DND-41 (cell line): Measurements from ENCODE around the gene HOMER3.
A peak's percentile ranks its signal among the peaks of the same experiment; 100 is the strongest.

Experiments used
- ATAC-seq: fragments of 200-7000 bp; cut with Tn5 transposase; 3 replicates; pipeline ENCODE4 v1.9.1; 2021; ENCODE audit warnings: low read depth; ENCODE audit not compliant: insufficient read depth
- DNase-seq: peaks from one replicate; pipeline ENCODE4 v3.0.0-alpha.2; 2020
- H2AFZ ChIP-seq: 2 replicates; pipeline ENCODE4 v1.6.0; 2012; ENCODE audit warnings: low read depth, low read length
- H3K27ac ChIP-seq: 2 replicates; pipeline ENCODE4 v1.5.1; 2012; ENCODE audit warnings: low read length, inconsistent platforms
- H3K27me3 ChIP-seq: fragments of 200-600 bp; sonication (generic); 2 replicates; pipeline ENCODE4 v1.6.0; 2012; ENCODE audit warnings: low read length, mild to moderate bottlenecking, inconsistent platforms; ENCODE audit not compliant: insufficient read depth, poor library complexity
- H3K36me3 ChIP-seq: 2 replicates; pipeline ENCODE4 v1.5.1; 2012; ENCODE audit warnings: low read length, inconsistent platforms; ENCODE audit not compliant: insufficient read depth
- H3K4me1 ChIP-seq: 2 replicates; pipeline ENCODE4 v1.5.1; 2012; ENCODE audit warnings: mild to moderate bottlenecking, low read length; ENCODE audit not compliant: insufficient read depth
- H3K4me2 ChIP-seq: 2 replicates; pipeline ENCODE4 v1.6.0; 2012; ENCODE audit warnings: mild to moderate bottlenecking, moderate library complexity, low read length, inconsistent platforms; ENCODE audit not compliant: insufficient read depth
- H3K4me3 ChIP-seq, 2 experiments: fragments of 200-600 bp in 1 of 2; shearing (Covaris generic) in 1 of 2; 2 replicates each; pipeline ENCODE4 v1.5.1; 2012 to 2016; ENCODE audit warnings: inconsistent platforms in 2 of 2, low read length in 2 of 2, mild to moderate bottlenecking in 2 of 2, low read depth in 1 of 2, moderate library complexity in 1 of 2
- H3K79me2 ChIP-seq: 2 replicates; pipeline ENCODE4 v1.6.0; 2012; ENCODE audit warnings: low read length, inconsistent platforms; ENCODE audit not compliant: insufficient read depth
- H3K9ac ChIP-seq: 2 replicates; pipeline ENCODE4 v1.6.0; 2012; ENCODE audit warnings: low read depth, mild to moderate bottlenecking, inconsistent platforms, low read length, moderate library complexity
- H3K9me3 ChIP-seq: 2 replicates; pipeline ENCODE4 v1.5.1; 2012; ENCODE audit warnings: low read length, moderate library complexity, mild to moderate bottlenecking, inconsistent platforms; ENCODE audit not compliant: insufficient read depth, severe bottlenecking
- H4K20me1 ChIP-seq: 2 replicates; pipeline ENCODE4 v1.6.0; 2012; ENCODE audit warnings: low read length; ENCODE audit not compliant: insufficient read depth
- CTCF ChIP-seq: IDR thresholded peaks from 2 replicates; pipeline ENCODE4 v1.5.1; 2012; ENCODE audit warnings: borderline replicate concordance, low read length, moderate library complexity, mild to moderate bottlenecking; ENCODE audit not compliant: poor library complexity, severe bottlenecking; ENCODE audit errors: extremely low read depth
- EZH2 ChIP-seq: IDR thresholded peaks from 3 replicates; pipeline ENCODE4 v1.6.1; 2012; ENCODE audit warnings: borderline replicate concordance, low read depth, mild to moderate bottlenecking, moderate library complexity, low read length, inconsistent platforms; ENCODE audit not compliant: severe bottlenecking

The HOMER3 gene

DNA sequence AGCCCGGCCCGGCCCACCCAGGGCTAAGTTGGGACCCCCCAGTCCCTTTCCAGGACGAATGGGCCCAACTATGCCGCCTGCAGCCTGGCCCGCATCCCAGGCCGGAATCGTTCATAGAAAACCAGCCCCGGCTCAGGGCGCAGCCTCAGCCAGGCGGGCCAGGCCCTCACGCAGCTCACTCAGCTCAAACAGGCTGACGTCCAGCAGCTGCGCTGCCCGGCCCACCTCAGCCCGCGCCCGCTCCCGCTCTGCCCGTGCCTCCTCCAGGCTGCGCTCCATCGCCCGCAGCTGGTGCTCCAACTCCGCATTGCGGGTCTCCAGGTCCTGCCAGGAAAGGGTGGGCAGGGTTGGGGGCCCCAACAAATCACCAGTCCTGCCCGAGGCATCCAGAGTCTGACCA, 11.7 kb downstream of the HOMER3 start:
- peaks cover 37% of the 10 kb centered on the region for H3K36me3 ChIP-seq
- no peak overlapping the region for H3K4me2 ChIP-seq
- H3K27ac ChIP-seq, result no peak overlapping the region
- DNase-seq, result no peak
- H3K9ac ChIP-seq, result no peak overlapping the region
- TF ChIP-seq EZH2, result no peak
- no peak for TF ChIP-seq CTCF
- H4K20me1 ChIP-seq, result no peaks in the 10 kb centered on the region
- H3K4me1 ChIP-seq, result no peaks in the 10 kb centered on the region
- no peak overlapping the region for H3K4me3 ChIP-seq
- H3K27me3 ChIP-seq, result no peaks in the 10 kb centered on the region
- H2AFZ ChIP-seq, result no peak overlapping the region
- peak; percentile 17; the same call in 1 of the 3 replicates for ATAC-seq
- H3K79me2 ChIP-seq, result no peaks in the 10 kb centered on the region
- H3K9me3 ChIP-seq, result no peaks in the 10 kb centered on the region

GRCh38 chr19:18928018-18928805, 12.8 kb downstream of the HOMER3 start:
- no peak overlapping the region for H3K4me2 ChIP-seq
- no peaks in the 10 kb centered on the region for H3K27me3 ChIP-seq
- ATAC-seq, result no peak
- no peak for TF ChIP-seq EZH2
- no peaks in the 10 kb centered on the region for H4K20me1 ChIP-seq
- H3K79me2 ChIP-seq, result no peaks in the 10 kb centered on the region
- H3K9me3 ChIP-seq, result no peaks in the 10 kb centered on the region
- H3K36me3 ChIP-seq, result peaks cover 41% of the 10 kb centered on the region
- DNase-seq, result no peak
- H2AFZ ChIP-seq, result no peak overlapping the region
- no peak overlapping the region for H3K27ac ChIP-seq
- no peak overlapping the region for H3K4me3 ChIP-seq
- H3K9ac ChIP-seq, result no peak overlapping the region
- no peaks in the 10 kb centered on the region for H3K4me1 ChIP-seq

DNA sequence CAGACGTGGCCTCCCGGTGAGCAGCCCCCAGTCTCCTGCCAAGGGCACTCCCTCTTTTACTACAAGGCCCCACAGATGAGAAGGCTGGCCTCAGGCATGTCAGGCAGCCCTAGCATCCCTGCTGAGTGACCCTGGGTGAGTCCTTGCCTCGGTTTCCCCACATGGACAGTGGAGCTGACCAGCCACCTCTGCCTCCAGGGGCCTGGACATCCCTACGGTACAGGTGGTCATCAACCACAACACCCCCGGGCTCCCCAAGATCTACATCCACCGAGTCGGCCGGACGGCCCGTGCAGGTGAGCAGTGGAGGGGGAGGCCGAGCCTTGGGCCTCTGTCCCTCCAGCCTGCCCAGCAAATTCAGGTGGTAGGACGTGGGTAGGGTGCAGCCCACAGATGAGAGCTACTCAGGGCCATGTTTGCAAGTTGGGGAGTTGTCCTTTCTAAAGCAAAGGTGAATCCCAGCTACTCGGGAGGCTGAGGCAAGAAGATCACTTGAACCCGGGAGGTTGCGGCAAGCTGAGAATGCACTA, 16.3 kb downstream of the HOMER3 start:
- Histone ChIP-seq H3K27ac (no peak overlapping the region), H2AFZ (no peak overlapping the region), H3K9me3 (no peaks in the 10 kb centered on the region), H3K36me3 (peaks cover 63% of the 10 kb centered on the region), H3K4me1 (peaks cover 18% of the 10 kb centered on the region), H3K4me2 (no peak overlapping the region), H3K9ac (no peak overlapping the region), H4K20me1 (peaks cover 13% of the 10 kb centered on the region; the same call in 1 of the 2 replicates), H3K27me3 (no peaks in the 10 kb centered on the region), H3K79me2 (peaks cover 17% of the 10 kb centered on the region), H3K4me3 (no peak overlapping the region)
- DNase-seq (no peak), ATAC-seq (no peak)
- TF ChIP-seq CTCF (no peak), EZH2 (no peak)

- TF ChIP-seq CTCF (no peak), EZH2 (no peak)
- Histone ChIP-seq H3K79me2 (peaks cover 37% of the 10 kb centered on the region), H2AFZ (no peak overlapping the region), H3K27ac (no peak overlapping the region), H3K4me1 (peaks cover 29% of the 10 kb centered on the region), H3K9ac (no peak overlapping the region), H3K27me3 (no peaks in the 10 kb centered on the region), H4K20me1 (peaks cover 14% of the 10 kb centered on the region; the same call in 1 of the 2 replicates), H3K4me2 (no peak overlapping the region), H3K36me3 (peaks cover 51% of the 10 kb centered on the region), H3K9me3 (no peaks in the 10 kb centered on the region), H3K4me3 (no peak overlapping the region)
- DNase-seq (no peak), ATAC-seq (no peak)
These were observed 18.6 kb downstream of the HOMER3 start for GRCh38 chr19:18922228-18922985.
